OCI-LY7 (cell line): Measurements from ENCODE around the gene COA3.

Experiments
- EZH2phosphoT487 ChIP-seq: fragments of 200-600 bp; sonication (generic); IDR thresholded peaks from 2 replicates; pipeline ENCODE4 v1.6.1; 2018; ENCODE audit warnings: low read depth, borderline replicate concordance, mild to moderate bottlenecking, mixed run types, antibody characterized with exemption, low read length, moderate library complexity, mixed read lengths
- TF ChIP-seq, protein P1 (sequence below): fragments of 200-600 bp; sonication (generic); conservative IDR thresholded peaks from 2 replicates; pipeline ENCODE4 v1.5.1; 2014; ENCODE audit warnings: mild to moderate bottlenecking, antibody characterized with exemption, low read length, moderate library complexity, mixed read lengths

GRCh38 chr17:42784409-42784808, 14.1 kb downstream of the COA3 start:
- TF ChIP-seq, protein P1, sequence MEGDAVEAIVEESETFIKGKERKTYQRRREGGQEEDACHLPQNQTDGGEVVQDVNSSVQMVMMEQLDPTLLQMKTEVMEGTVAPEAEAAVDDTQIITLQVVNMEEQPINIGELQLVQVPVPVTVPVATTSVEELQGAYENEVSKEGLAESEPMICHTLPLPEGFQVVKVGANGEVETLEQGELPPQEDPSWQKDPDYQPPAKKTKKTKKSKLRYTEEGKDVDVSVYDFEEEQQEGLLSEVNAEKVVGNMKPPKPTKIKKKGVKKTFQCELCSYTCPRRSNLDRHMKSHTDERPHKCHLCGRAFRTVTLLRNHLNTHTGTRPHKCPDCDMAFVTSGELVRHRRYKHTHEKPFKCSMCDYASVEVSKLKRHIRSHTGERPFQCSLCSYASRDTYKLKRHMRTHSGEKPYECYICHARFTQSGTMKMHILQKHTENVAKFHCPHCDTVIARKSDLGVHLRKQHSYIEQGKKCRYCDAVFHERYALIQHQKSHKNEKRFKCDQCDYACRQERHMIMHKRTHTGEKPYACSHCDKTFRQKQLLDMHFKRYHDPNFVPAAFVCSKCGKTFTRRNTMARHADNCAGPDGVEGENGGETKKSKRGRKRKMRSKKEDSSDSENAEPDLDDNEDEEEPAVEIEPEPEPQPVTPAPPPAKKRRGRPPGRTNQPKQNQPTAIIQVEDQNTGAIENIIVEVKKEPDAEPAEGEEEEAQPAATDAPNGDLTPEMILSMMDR, result no peak
- no peak for TF ChIP-seq EZH2phosphoT487
